Measurements from ENCODE around the gene TPBGL.

DNA sequence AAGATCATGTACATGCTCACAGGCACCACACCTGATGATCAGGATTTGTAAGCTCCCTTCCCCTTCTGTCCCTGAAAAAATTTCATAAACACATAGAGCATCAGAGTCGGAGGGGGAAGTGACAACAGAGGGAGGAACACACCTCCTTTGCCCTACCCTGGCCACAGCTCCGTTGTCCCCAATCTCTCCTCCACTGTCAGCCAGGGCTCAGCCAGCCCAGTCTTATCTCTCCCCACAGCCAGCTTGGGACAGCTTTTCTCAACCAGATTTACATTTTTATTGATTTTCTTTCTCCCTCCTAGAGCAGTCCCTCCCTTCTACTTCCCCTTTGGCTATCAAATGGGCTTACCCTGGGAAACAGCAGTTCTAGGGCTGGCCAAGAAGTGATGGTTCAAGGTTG lies 32.1 kb upstream of the TPBGL start:
- TF ChIP-seq CTCF (conservative IDR thresholded peaks at IDR 0.05 in 1 of 2, IDR thresholded peaks at IDR 0.05 in 1 of 2; ENCODE audit: low read depth in 1 of 2, low read length in 2 of 2): no peak
- no peak for TF ChIP-seq EZH2 (IDR thresholded peaks at IDR 0.05; ENCODE audit: low read length, missing control alignments)
